ENCODE results near the gene SH3D21.

DNA sequence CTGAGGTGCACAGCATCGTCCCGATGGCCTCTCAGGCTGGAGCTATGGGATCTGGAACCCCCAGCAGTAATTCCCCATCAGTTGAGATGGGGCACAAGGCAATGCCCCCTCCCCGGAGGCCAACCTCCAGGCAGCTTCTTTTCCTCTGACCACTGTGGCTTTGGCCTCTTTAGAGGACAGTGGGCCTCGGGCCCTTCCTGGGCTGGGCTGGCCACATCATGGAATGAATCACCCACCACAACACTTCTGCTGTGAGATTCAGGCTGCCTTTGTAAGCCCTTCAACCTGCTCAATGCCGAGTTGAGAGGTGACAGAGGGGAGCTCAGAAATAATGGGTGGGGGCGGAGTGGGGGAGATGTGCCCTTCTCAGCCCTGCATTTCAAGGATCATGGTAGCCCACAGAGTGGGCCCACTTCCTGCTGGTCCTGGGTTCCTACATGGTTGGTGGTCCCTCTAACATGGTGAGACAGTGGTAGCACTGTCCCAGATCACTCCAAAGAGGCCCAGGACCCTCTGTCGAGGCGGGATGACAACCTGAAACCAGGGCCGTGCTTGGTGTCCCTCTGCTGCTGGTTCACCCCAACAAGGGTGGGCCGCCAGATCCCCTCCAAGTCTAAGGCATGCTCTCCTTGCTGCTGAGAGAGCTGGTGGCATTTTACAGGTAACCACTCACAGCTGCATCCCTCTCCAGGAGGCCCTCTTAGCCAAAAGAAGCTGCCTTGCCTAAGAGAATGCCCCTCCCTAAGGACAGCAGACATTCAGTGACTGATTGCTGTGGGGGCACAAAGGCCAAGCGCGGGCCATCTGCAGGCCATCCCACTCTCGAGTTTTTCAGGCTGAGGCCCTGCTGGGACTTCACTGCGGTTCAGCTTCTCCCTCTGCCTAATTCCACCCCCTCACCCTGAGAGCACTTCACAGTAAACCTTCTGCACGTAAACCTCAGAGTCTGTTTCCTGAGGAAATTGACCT is 47.0 kb downstream of the SH3D21 start:
- TF ChIP-seq EZH2 (IDR thresholded peaks at IDR 0.05; ENCODE audit: borderline replicate concordance, control insufficient read depth, low read depth, low read length), result no peak
- no peak for TF ChIP-seq SIN3A (IDR thresholded peaks at IDR 0.05; ENCODE audit: low read depth, low read length)
- TF ChIP-seq, protein P1, sequence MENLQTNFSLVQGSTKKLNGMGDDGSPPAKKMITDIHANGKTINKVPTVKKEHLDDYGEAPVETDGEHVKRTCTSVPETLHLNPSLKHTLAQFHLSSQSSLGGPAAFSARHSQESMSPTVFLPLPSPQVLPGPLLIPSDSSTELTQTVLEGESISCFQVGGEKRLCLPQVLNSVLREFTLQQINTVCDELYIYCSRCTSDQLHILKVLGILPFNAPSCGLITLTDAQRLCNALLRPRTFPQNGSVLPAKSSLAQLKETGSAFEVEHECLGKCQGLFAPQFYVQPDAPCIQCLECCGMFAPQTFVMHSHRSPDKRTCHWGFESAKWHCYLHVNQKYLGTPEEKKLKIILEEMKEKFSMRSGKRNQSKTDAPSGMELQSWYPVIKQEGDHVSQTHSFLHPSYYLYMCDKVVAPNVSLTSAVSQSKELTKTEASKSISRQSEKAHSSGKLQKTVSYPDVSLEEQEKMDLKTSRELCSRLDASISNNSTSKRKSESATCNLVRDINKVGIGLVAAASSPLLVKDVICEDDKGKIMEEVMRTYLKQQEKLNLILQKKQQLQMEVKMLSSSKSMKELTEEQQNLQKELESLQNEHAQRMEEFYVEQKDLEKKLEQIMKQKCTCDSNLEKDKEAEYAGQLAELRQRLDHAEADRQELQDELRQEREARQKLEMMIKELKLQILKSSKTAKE (IDR thresholded peaks at IDR 0.05; ENCODE audit: low read depth, poor library complexity, severe bottlenecking), result no peak
- no peak for TF ChIP-seq POLR2A (IDR thresholded peaks at IDR 0.05; ENCODE audit: low read depth, low read length)
- no peak for TF ChIP-seq NFIC (IDR thresholded peaks at IDR 0.05; ENCODE audit: low read depth, low read length)
- no peak for TF ChIP-seq MXI1 (IDR thresholded peaks at IDR 0.05; ENCODE audit: low read depth, low read length)
- no peak for TF ChIP-seq EP300 (IDR thresholded peaks at IDR 0.05; ENCODE audit: borderline replicate concordance in 1 of 2, control insufficient read depth in 1 of 2, low read depth in 2 of 2, low read length in 2 of 2)
- TF ChIP-seq RELA (IDR thresholded peaks at IDR 0.05; ENCODE audit: borderline replicate concordance, partially characterized antibody), result no peak
- TF ChIP-seq HDAC2 (IDR thresholded peaks at IDR 0.05), result no peak
- TF ChIP-seq CEBPB (IDR thresholded peaks at IDR 0.05; ENCODE audit: borderline replicate concordance in 1 of 2, low read depth in 2 of 2, low read length in 2 of 2), result no peak
- TF ChIP-seq, protein P2, sequence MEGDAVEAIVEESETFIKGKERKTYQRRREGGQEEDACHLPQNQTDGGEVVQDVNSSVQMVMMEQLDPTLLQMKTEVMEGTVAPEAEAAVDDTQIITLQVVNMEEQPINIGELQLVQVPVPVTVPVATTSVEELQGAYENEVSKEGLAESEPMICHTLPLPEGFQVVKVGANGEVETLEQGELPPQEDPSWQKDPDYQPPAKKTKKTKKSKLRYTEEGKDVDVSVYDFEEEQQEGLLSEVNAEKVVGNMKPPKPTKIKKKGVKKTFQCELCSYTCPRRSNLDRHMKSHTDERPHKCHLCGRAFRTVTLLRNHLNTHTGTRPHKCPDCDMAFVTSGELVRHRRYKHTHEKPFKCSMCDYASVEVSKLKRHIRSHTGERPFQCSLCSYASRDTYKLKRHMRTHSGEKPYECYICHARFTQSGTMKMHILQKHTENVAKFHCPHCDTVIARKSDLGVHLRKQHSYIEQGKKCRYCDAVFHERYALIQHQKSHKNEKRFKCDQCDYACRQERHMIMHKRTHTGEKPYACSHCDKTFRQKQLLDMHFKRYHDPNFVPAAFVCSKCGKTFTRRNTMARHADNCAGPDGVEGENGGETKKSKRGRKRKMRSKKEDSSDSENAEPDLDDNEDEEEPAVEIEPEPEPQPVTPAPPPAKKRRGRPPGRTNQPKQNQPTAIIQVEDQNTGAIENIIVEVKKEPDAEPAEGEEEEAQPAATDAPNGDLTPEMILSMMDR (IDR thresholded peaks at IDR 0.05 in 2 of 3, conservative IDR thresholded peaks at IDR 0.05 in 1 of 3; ENCODE audit: control insufficient read depth in 2 of 3, extremely low read depth in 1 of 3, insufficient read depth in 1 of 3, low read depth in 3 of 3, low read length in 3 of 3), result no peak
